ENCODE measurements around the gene ZNF581.

Gene ZNF581

GRCh38 chr19:55654323-55654867 is 10.9 kb downstream of the ZNF581 start:
- peak overlapping the region; percentile 98 for H3K27ac Mint-ChIP-seq
- ATAC-seq (ENCODE audit: low read depth) (peak; percentile 69), DNase-seq (ENCODE audit: low spot score in 2 of 2) (peak in 1 of 2 donors; percentile 98)
- peak overlapping the region; percentile 97 for H3K4me3 Mint-ChIP-seq
- H3K4me1 Mint-ChIP-seq = peaks cover 37% of the 10 kb centered on the region
- H3K27me3 Mint-ChIP-seq = no peaks in the 10 kb centered on the region
- peaks cover 11% of the 10 kb centered on the region for H3K36me3 Mint-ChIP-seq
- no peaks in the 10 kb centered on the region for H3K9me3 Mint-ChIP-seq

- DNase-seq (ENCODE audit: low spot score in 2 of 2) (peak; percentile 94), ATAC-seq (ENCODE audit: low read depth) (peak; percentile 40)
- Mint-ChIP-seq H3K27me3 (no peaks in the 10 kb centered on the region), H3K4me3 (peak within 1 kb of the TSS; percentile 97), H3K9me3 (no peaks in the 10 kb centered on the region), H3K36me3 (peaks cover 13% of the 10 kb centered on the region), H3K4me1 (peaks cover 36% of the 10 kb centered on the region), H3K27ac (peak within 1 kb of the TSS; percentile 98)
These were observed 11.6 kb downstream of the ZNF581 start, which contains the start of gene U2AF2 for GRCh38 chr19:55654868-55655647. TSS of gene U2AF2 (plus strand) at chr19:55655035. CDS start at chr19:55655105, 70 bp downstream.

- peaks cover 35% of the 10 kb centered on the region for H3K4me1 Mint-ChIP-seq
These were observed 12.2 kb downstream of the ZNF581 start for GRCh38 chr19:55655648-55656040.

GRCh38 chr19:55656552-55656951 is 13.1 kb downstream of the ZNF581 start:
- DNase-seq (ENCODE audit: low spot score in 2 of 2) (no peak), ATAC-seq (ENCODE audit: low read depth) (no peak)
- H3K4me3 Mint-ChIP-seq = peak overlapping the region; percentile 97
- no peaks in the 10 kb centered on the region for H3K27me3 Mint-ChIP-seq
- peak overlapping the region; percentile 98 for H3K27ac Mint-ChIP-seq
- H3K36me3 Mint-ChIP-seq = peaks cover 12% of the 10 kb centered on the region
- peaks cover 33% of the 10 kb centered on the region for H3K4me1 Mint-ChIP-seq
- H3K9me3 Mint-ChIP-seq = no peaks in the 10 kb centered on the region

More at GRCh38 chr19:55655648-55656040, 12.2 kb downstream of the ZNF581 start:
- H3K4me3 Mint-ChIP-seq = peak overlapping the region; percentile 97
- H3K27ac Mint-ChIP-seq = peak overlapping the region; percentile 98
- ATAC-seq (ENCODE audit: low read depth) = no peak
- no peak for DNase-seq (ENCODE audit: low spot score in 2 of 2)
- no peaks in the 10 kb centered on the region for H3K9me3 Mint-ChIP-seq
- peaks cover 15% of the 10 kb centered on the region for H3K36me3 Mint-ChIP-seq
- H3K27me3 Mint-ChIP-seq = no peaks in the 10 kb centered on the region

- Mint-ChIP-seq H3K4me3 (peak overlapping the region; percentile 97), H3K27me3 (no peaks in the 10 kb centered on the region), H3K9me3 (no peaks in the 10 kb centered on the region), H3K36me3 (peaks cover 14% of the 10 kb centered on the region), H3K27ac (peak overlapping the region; percentile 98), H3K4me1 (peaks cover 36% of the 10 kb centered on the region)
- ATAC-seq (ENCODE audit: low read depth) (no peak), DNase-seq (ENCODE audit: low spot score in 2 of 2) (no peak)
These were observed 13.7 kb downstream of the ZNF581 start for GRCh38 chr19:55656988-55657747.

- Mint-ChIP-seq H3K4me3 (peak overlapping the region; percentile 73), H3K4me1 (peaks cover 45% of the 10 kb centered on the region), H3K9me3 (no peaks in the 10 kb centered on the region), H3K36me3 (peaks cover 27% of the 10 kb centered on the region), H3K27ac (peak overlapping the region; percentile 98), H3K27me3 (no peaks in the 10 kb centered on the region)
- ATAC-seq (ENCODE audit: low read depth) (no peak), DNase-seq (ENCODE audit: low spot score in 2 of 2) (no peak)
These were observed 15.5 kb downstream of the ZNF581 start for GRCh38 chr19:55658846-55659459.

GRCh38 chr19:55659822-55660221 is 16.4 kb downstream of the ZNF581 start:
- H3K36me3 Mint-ChIP-seq = peaks cover 32% of the 10 kb centered on the region
- no peaks in the 10 kb centered on the region for H3K27me3 Mint-ChIP-seq
- H3K4me3 Mint-ChIP-seq = peak overlapping the region; percentile 73
- H3K9me3 Mint-ChIP-seq = no peaks in the 10 kb centered on the region
- no peak for ATAC-seq (ENCODE audit: low read depth)
- peak overlapping the region; percentile 88 for H3K27ac Mint-ChIP-seq
- DNase-seq (ENCODE audit: low spot score in 2 of 2) = no peak
- H3K4me1 Mint-ChIP-seq = peaks cover 45% of the 10 kb centered on the region

GRCh38 chr19:55660404-55660803 is 17.0 kb downstream of the ZNF581 start:
- Mint-ChIP-seq H3K27me3 (no peaks in the 10 kb centered on the region), H3K9me3 (no peaks in the 10 kb centered on the region), H3K27ac (peak overlapping the region; percentile 88), H3K4me1 (peaks cover 45% of the 10 kb centered on the region), H3K36me3 (peaks cover 32% of the 10 kb centered on the region), H3K4me3 (no peak overlapping the region)
- no peak for DNase-seq (ENCODE audit: low spot score in 2 of 2)
- ATAC-seq (ENCODE audit: low read depth) = no peak

GRCh38 chr19:55660991-55661390 is 17.5 kb downstream of the ZNF581 start:
- Mint-ChIP-seq H3K4me1 (peaks cover 40% of the 10 kb centered on the region), H3K9me3 (no peaks in the 10 kb centered on the region), H3K4me3 (no peak overlapping the region), H3K27me3 (no peaks in the 10 kb centered on the region), H3K27ac (peak overlapping the region; percentile 88), H3K36me3 (peaks cover 32% of the 10 kb centered on the region)
- DNase-seq (ENCODE audit: low spot score in 2 of 2) = no peak
- no peak for ATAC-seq (ENCODE audit: low read depth)

- peak overlapping the region; percentile 2 for H3K4me3 Mint-ChIP-seq
- H3K36me3 Mint-ChIP-seq = peaks cover 32% of the 10 kb centered on the region
These were observed 18.4 kb downstream of the ZNF581 start for GRCh38 chr19:55661826-55662225.

GRCh38 chr19:55663846-55664536 is 20.5 kb downstream of the ZNF581 start:
- H3K27ac Mint-ChIP-seq = no peak overlapping the region
- peaks cover 28% of the 10 kb centered on the region for H3K4me1 Mint-ChIP-seq

More at GRCh38 chr19:55661826-55662225, 18.4 kb downstream of the ZNF581 start:
- Mint-ChIP-seq H3K9me3 (no peaks in the 10 kb centered on the region), H3K27ac (peak overlapping the region; percentile 18), H3K27me3 (no peaks in the 10 kb centered on the region), H3K4me1 (peaks cover 40% of the 10 kb centered on the region)
- ATAC-seq (ENCODE audit: low read depth) (no peak), DNase-seq (ENCODE audit: low spot score in 2 of 2) (no peak)

GRCh38 chr19:55666343-55667005 is 23.0 kb downstream of the ZNF581 start:
- peaks cover 34% of the 10 kb centered on the region for H3K4me1 Mint-ChIP-seq
- H3K27ac Mint-ChIP-seq = no peak overlapping the region
- H3K4me3 Mint-ChIP-seq = no peak overlapping the region
- ATAC-seq (ENCODE audit: low read depth) = no peak
- no peak for DNase-seq (ENCODE audit: low spot score in 2 of 2)
- peaks cover 27% of the 10 kb centered on the region for H3K36me3 Mint-ChIP-seq
- H3K27me3 Mint-ChIP-seq = no peaks in the 10 kb centered on the region
- H3K9me3 Mint-ChIP-seq = no peaks in the 10 kb centered on the region

More at GRCh38 chr19:55663846-55664536, 20.5 kb downstream of the ZNF581 start:
- H3K27me3 Mint-ChIP-seq = no peaks in the 10 kb centered on the region
- H3K9me3 Mint-ChIP-seq = no peaks in the 10 kb centered on the region
- ATAC-seq (ENCODE audit: low read depth) (no peak), DNase-seq (ENCODE audit: low spot score in 2 of 2) (no peak)
- no peak overlapping the region for H3K4me3 Mint-ChIP-seq
- peaks cover 32% of the 10 kb centered on the region for H3K36me3 Mint-ChIP-seq

GRCh38 chr19:55667006-55667381 is 23.5 kb downstream of the ZNF581 start:
- no peak overlapping the region for H3K4me3 Mint-ChIP-seq
- no peaks in the 10 kb centered on the region for H3K27me3 Mint-ChIP-seq
- ATAC-seq (ENCODE audit: low read depth) (no peak), DNase-seq (ENCODE audit: low spot score in 2 of 2) (no peak)
- peaks cover 25% of the 10 kb centered on the region for H3K36me3 Mint-ChIP-seq
- no peak overlapping the region for H3K27ac Mint-ChIP-seq
- H3K4me1 Mint-ChIP-seq = peaks cover 33% of the 10 kb centered on the region
- no peaks in the 10 kb centered on the region for H3K9me3 Mint-ChIP-seq

All from memory B cell (primary cell).